ENCODE measurements around the gene NHLH1. TPM values are rescaled to one million over a fixed set of nuclear protein-coding genes. Genes with fewer than 3 reads are reported as not detected.

Gene NHLH1
- polyA plus RNA-seq, 3 donors: 1.0 TPM; not detected in 2

DNA sequence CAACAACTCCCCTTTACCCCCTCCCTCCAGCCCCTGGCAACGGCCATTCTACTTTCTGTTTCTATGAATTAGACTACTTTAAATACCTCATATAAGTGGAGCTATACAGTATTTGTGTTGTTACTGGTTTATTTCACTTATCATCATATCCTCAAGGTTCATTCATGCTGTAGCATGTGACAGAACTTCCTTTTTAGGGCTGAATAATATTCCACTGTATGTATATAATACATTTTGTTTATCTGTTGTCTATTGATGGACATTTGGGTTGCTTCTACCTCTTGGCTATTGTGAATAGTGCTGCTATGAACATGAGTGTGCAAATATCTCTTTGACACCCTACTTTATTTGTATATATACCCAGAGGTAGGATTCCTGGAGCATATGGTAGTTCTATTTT, 2.2 kb downstream of the NHLH1 start:
- no peak overlapping the region for H3K9ac ChIP-seq (ENCODE audit: insufficient read depth, low read length, poor library complexity, severe bottlenecking)

DNA sequence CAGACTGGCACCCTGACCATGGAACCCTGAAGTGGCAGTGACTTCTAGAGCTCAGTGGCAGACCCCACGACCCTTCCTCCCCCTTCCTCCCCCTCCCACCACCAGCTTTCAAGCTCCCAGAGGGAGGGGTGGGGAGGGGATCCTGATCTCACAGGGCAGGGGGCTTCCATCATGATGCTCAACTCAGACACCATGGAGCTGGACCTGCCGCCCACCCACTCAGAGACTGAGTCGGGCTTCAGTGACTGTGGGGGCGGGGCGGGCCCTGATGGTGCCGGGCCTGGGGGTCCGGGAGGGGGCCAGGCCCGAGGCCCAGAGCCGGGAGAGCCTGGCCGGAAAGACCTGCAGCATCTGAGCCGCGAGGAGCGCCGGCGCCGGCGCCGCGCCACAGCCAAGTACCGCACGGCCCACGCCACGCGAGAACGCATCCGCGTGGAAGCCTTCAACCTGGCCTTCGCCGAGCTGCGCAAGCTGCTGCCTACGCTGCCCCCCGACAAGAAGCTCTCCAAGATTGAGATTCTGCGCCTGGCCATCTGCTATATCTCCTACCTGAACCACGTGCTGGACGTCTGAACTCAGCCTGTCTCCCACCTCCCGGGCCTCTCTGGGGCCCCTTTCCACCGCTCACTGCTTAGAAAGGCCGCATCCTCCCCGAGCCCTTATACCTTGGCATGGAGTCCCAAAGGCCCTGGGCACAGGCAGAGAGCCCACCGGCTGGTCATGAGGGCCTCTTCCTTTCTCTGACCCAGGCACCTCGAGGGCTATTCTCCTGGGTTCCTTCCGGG, 3.9 kb downstream of the NHLH1 start:
- no peaks in the 10 kb centered on the region for H3K79me2 ChIP-seq (ENCODE audit: insufficient read depth, low read length)
- no peak overlapping the region for H3K4me3 ChIP-seq (replicated peaks in 1 of 3; ENCODE audit: low read depth in 2 of 3, low read length in 3 of 3)
- Mint-ChIP-seq H3K27me3 (ENCODE audit: low read depth in 3 of 3) (peaks cover 6 to 11% (median 9%) of the 10 kb centered on the region in 3 donors), H3K4me3 (no peak overlapping the region), H3K36me3 (no peaks in the 10 kb centered on the region), H3K9me3 (peaks cover 0 to 2% (median 0%) of the 10 kb centered on the region in 7 donors), H3K4me1 (peaks cover 33% of the 10 kb centered on the region), H3K27ac (no peak overlapping the region)
- H2AFZ ChIP-seq (ENCODE audit: insufficient read depth, low read depth, low read length, poor library complexity, severe bottlenecking): no peak overlapping the region
- H3K9ac ChIP-seq (ENCODE audit: insufficient read depth, low read length, poor library complexity, severe bottlenecking): no peak overlapping the region
- no peak overlapping the region for H3K4me2 ChIP-seq (replicated peaks; ENCODE audit: extremely low read depth, low read length, poor library complexity, severe bottlenecking)
- no peak for DNase-seq
- peaks cover 20 to 28% of the 10 kb centered on the region in 2 donors for H3K4me1 ChIP-seq (ENCODE audit: control insufficient read depth in 1 of 2, insufficient read depth in 2 of 2, low read length in 2 of 2)
- no peaks in the 10 kb centered on the region for H3K9me3 ChIP-seq (replicated peaks in 1 of 2; ENCODE audit: control insufficient read depth in 1 of 2, insufficient read depth in 1 of 2, low read length in 2 of 2)
- 92% methylated on average over 37 of the region's 42 CpGs for WGBS (ENCODE audit: insufficient coverage)
- TF ChIP-seq, protein P1, sequence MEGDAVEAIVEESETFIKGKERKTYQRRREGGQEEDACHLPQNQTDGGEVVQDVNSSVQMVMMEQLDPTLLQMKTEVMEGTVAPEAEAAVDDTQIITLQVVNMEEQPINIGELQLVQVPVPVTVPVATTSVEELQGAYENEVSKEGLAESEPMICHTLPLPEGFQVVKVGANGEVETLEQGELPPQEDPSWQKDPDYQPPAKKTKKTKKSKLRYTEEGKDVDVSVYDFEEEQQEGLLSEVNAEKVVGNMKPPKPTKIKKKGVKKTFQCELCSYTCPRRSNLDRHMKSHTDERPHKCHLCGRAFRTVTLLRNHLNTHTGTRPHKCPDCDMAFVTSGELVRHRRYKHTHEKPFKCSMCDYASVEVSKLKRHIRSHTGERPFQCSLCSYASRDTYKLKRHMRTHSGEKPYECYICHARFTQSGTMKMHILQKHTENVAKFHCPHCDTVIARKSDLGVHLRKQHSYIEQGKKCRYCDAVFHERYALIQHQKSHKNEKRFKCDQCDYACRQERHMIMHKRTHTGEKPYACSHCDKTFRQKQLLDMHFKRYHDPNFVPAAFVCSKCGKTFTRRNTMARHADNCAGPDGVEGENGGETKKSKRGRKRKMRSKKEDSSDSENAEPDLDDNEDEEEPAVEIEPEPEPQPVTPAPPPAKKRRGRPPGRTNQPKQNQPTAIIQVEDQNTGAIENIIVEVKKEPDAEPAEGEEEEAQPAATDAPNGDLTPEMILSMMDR (IDR thresholded peaks at IDR 0.05): no peak
- intact Hi-C loops (cut with micrococcal nuclease): no loop called here
- no peaks in the 10 kb centered on the region for H3K36me3 ChIP-seq (replicated peaks in 1 of 2; ENCODE audit: control insufficient read depth in 1 of 2, insufficient read depth in 2 of 2, low read length in 2 of 2)
- no peaks in the 10 kb centered on the region for H4K20me1 ChIP-seq (ENCODE audit: insufficient read depth, low read length)
- peaks cover 0 to 3% of the 10 kb centered on the region in 2 donors for H3K27me3 ChIP-seq (ENCODE audit: control insufficient read depth in 2 of 2, insufficient read depth in 2 of 2, low read length in 2 of 2)
- H3K27ac ChIP-seq (ENCODE audit: low read depth in 1 of 2, low read length in 2 of 2): no peak overlapping the region

More for the DNA sequence above, 2.2 kb downstream of the NHLH1 start:
- Mint-ChIP-seq H3K4me1 (peaks cover 19% of the 10 kb centered on the region), H3K27me3 (ENCODE audit: low read depth in 3 of 3) (peaks cover 6 to 11% (median 7%) of the 10 kb centered on the region in 3 donors), H3K27ac (no peak overlapping the region), H3K36me3 (no peaks in the 10 kb centered on the region), H3K9me3 (peaks cover 0 to 2% (median 0%) of the 10 kb centered on the region in 7 donors), H3K4me3 (no peak overlapping the region)
- no peaks in the 10 kb centered on the region for H3K9me3 ChIP-seq (replicated peaks in 1 of 2; ENCODE audit: control insufficient read depth in 1 of 2, insufficient read depth in 1 of 2, low read length in 2 of 2)
- TF ChIP-seq, protein P1 (IDR thresholded peaks at IDR 0.05): no peak
- WGBS (ENCODE audit: insufficient coverage): no CpG with 5 or more reads among the region's 1 CpG
- H3K27ac ChIP-seq (ENCODE audit: low read depth in 1 of 2, low read length in 2 of 2): no peak overlapping the region
- no peak overlapping the region for H2AFZ ChIP-seq (ENCODE audit: insufficient read depth, low read depth, low read length, poor library complexity, severe bottlenecking)
- H3K4me1 ChIP-seq (ENCODE audit: control insufficient read depth in 1 of 2, insufficient read depth in 2 of 2, low read length in 2 of 2): peaks cover 6 to 11% of the 10 kb centered on the region in 2 donors
- H3K4me3 ChIP-seq (replicated peaks in 1 of 3; ENCODE audit: low read depth in 2 of 3, low read length in 3 of 3): no peak overlapping the region
- intact Hi-C loops (cut with micrococcal nuclease): no loop called here
- H4K20me1 ChIP-seq (ENCODE audit: insufficient read depth, low read length): no peaks in the 10 kb centered on the region
- no peak overlapping the region for H3K4me2 ChIP-seq (replicated peaks; ENCODE audit: extremely low read depth, low read length, poor library complexity, severe bottlenecking)
- no peaks in the 10 kb centered on the region for H3K36me3 ChIP-seq (replicated peaks in 1 of 2; ENCODE audit: control insufficient read depth in 1 of 2, insufficient read depth in 2 of 2, low read length in 2 of 2)
- H3K79me2 ChIP-seq (ENCODE audit: insufficient read depth, low read length): no peaks in the 10 kb centered on the region
- H3K27me3 ChIP-seq (ENCODE audit: control insufficient read depth in 2 of 2, insufficient read depth in 2 of 2, low read length in 2 of 2): peaks cover 0 to 3% of the 10 kb centered on the region in 2 donors
- no peak for DNase-seq

Data from CD14-positive monocyte (primary cell).